ENCODE measurements around the gene ZHX3.

GRCh38 chr20:41330343-41330720 is 12.8 kb upstream of the ZHX3 start:
- TF ChIP-seq CTCF (conservative IDR thresholded peaks at IDR 0.05; ENCODE audit: low read length) (no peak), EZH2phosphoT487 (IDR thresholded peaks at IDR 0.05; ENCODE audit: borderline replicate concordance) (no peak)
